NCI-H187 treated with DMSO at 0.1 percent for 48 hours (cell line): ENCODE results near the gene TP53TG3E.
"Not testable (repeated sequence)": the region's sequence is repeated elsewhere in the genome, so short reads cannot be mapped to it uniquely, and the experiment has no call there.

Source experiments
- DNase-seq: peaks from one replicate; lab custom pipeline; 2025; lab: John Stamatoyannopoulos, UW

The TP53TG3E gene

GRCh38 chr16:33304006-33304405 is at the start of gene TP53TG3E:
Gene TP53TG3E, plus strand, starts transcription at chr16:33304306. Its CDS starts 68 bp downstream, at chr16:33304374.
- not testable (repeated sequence) for DNase-seq

GRCh38 chr16:33336226-33337012 is 32.3 kb downstream of the TP53TG3E start:
- DNase-seq, result not testable (repeated sequence)

- not testable (repeated sequence) for DNase-seq
Measured at GRCh38 chr16:33337627-33338542, 33.8 kb downstream of the TP53TG3E start.

GRCh38 chr16:33338543-33338951 is 34.4 kb downstream of the TP53TG3E start:
- not testable (repeated sequence) for DNase-seq

GRCh38 chr16:33339093-33340061 is 35.3 kb downstream of the TP53TG3E start:
- not testable (repeated sequence) for DNase-seq
